Endometrium (tissue), 2 donors: ENCODE results near the gene GSC2.

Source experiments
- FAIRE-seq: peaks from 2 replicates; lab custom pipeline; 2012; peaks lifted over from hg19 to GRCh38; lab: Jason Lieb, UNC
- donor health status: control.
- donor health status: control.

GSC2 gene

DNA sequence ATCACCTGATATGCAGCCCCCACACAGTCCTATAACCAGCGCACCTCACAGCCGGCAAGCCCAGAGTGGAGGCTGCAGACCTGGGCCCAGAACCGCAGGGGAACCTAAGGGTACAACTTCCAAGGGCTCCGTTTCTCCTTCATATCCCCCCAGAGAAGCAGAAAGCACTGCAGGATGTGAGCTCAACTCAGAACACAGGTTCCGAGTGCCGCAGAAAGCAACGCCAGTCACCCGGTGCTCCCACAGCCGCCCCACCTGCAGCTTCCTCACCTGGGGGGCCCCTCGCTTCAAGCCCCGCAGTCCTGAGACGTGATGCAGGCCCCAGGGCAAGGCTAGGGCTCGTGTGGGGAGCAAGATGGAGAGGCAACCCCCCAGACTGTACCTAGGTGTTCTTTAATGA, 16.5 kb downstream of the GSC2 start:
- no peak for FAIRE-seq

DNA sequence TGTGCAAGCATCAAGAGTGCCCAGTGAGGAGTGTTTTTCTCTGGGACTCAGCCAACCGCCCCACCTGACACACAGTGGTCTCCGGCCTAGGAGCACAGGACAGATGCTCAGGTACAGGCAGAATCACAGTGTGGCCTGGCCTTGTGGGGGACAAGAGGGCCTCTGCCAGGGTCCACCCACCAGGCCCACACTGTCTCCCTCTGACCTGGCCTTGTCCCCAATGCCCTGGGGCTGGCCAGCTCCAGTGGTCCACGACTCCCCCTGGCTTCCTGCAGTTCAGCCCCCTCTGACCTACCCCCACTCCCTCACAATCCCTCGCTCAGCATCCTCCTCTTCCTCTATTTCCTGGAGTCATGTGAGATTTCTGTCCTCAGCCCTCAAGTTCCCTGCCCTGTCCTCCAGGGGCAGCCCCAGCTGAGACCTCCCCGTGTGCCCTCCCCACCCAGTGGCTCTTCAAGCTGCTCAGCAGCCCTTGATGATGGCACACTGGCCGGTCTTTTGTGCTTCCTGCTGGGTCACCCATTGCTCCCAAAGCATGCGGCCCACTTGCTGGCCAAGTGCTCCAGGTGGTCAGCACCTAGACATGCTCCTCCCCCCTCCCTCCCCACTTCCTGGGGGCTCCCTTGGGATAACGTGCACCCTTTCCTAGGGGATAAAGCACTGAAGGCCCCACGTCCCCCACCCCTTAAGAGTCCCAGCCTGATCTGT, 17.2 kb downstream of the GSC2 start:
- no peak for FAIRE-seq

- FAIRE-seq, result no peak
Measured at GRCh38 chr22:19132153-19132552, 17.9 kb downstream of the GSC2 start.

GRCh38 chr22:19131685-19132015, 18.4 kb downstream of the GSC2 start:
- no peak for FAIRE-seq

DNA sequence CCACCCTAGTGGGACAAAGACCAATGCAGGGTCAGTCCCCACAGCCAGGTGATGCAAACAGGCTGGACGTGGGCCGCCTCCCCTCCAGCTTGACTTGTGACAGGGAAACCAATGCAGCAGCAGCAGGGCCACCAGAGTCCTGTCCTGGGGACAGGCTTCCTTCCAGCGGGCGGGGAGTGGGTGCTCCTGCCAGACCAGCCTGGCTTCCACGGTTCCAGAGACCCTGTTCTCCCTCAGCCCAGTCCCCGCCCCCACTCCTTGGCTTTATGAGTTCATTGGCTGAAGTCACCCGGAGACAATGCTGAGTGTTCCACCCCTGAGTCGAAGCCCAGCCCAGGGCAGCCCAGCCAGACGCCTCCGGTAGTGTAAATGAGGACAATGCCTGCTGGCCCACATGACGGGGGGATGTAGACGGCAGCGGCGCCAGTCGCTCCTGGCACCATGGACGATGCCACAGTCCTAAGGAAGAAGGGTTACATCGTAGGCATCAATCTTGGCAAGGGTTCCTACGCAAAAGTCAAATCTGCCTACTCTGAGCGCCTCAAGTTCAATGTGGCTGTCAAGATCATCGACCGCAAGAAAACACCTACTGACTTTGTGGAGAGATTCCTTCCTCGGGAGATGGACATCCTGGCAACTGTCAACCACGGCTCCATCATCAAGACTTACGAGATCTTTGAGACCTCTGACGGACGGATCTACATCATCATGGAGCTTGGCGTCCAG, 19.0 kb downstream of the GSC2 start, which contains the start of gene TSSK2:
Gene TSSK2 (plus strand): TSS at position 350 of the 726 bp plus-strand sequence. CDS start 92 bp downstream, at position 442.
- FAIRE-seq, result no peak

- no peak for FAIRE-seq
Measured at GRCh38 chr22:19129871-19130270, 20.2 kb downstream of the GSC2 start.

- FAIRE-seq, result no peak
Measured at GRCh38 chr22:19128946-19129727, 21.0 kb downstream of the GSC2 start.

GRCh38 chr22:19128009-19128401, 22.1 kb downstream of the GSC2 start:
- no peak for FAIRE-seq

GRCh38 chr22:19127329-19128008, 22.6 kb downstream of the GSC2 start:
- FAIRE-seq, result no peak

GRCh38 chr22:19126309-19127273, 23.5 kb downstream of the GSC2 start:
- no peak for FAIRE-seq

GRCh38 chr22:19125474-19126308, 24.4 kb downstream of the GSC2 start:
- FAIRE-seq, result no peak

GRCh38 chr22:19125011-19125410, 25.1 kb downstream of the GSC2 start:
- no peak for FAIRE-seq

GRCh38 chr22:19124377-19124776, 25.7 kb downstream of the GSC2 start:
- FAIRE-seq, result no peak

DNA sequence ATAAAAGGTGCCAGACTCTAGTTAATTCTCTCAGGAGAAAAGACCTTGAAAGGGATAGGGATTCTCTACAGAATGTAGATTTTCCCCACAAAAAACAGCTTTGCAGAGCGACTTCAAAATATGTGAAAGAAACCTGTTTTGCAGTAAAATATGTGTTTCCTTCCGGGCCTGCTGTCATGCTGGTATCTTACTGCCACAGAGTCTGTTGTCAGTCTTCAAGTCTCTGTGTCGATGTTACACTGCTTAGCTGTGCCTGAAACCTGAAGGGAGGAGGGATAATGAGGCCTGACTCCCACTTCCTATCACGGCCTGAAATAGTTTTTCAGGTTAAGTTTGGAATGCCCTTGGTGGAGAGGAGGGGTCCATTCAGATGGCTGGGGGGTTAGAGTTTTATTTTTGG, 26.2 kb downstream of the GSC2 start:
- no peak for FAIRE-seq

- FAIRE-seq, result no peak
Measured at GRCh38 chr22:19122752-19123492, 27.2 kb downstream of the GSC2 start.

- no peak for FAIRE-seq
Measured at GRCh38 chr22:19122143-19122751, 27.8 kb downstream of the GSC2 start, which contains the start of gene DGCR2. DGCR2 (minus strand) TSS chr22:19122412; CDS start chr22:19122206, 206 bp downstream.

GRCh38 chr22:19121631-19122142, 28.4 kb downstream of the GSC2 start:
- no peak for FAIRE-seq

DNA sequence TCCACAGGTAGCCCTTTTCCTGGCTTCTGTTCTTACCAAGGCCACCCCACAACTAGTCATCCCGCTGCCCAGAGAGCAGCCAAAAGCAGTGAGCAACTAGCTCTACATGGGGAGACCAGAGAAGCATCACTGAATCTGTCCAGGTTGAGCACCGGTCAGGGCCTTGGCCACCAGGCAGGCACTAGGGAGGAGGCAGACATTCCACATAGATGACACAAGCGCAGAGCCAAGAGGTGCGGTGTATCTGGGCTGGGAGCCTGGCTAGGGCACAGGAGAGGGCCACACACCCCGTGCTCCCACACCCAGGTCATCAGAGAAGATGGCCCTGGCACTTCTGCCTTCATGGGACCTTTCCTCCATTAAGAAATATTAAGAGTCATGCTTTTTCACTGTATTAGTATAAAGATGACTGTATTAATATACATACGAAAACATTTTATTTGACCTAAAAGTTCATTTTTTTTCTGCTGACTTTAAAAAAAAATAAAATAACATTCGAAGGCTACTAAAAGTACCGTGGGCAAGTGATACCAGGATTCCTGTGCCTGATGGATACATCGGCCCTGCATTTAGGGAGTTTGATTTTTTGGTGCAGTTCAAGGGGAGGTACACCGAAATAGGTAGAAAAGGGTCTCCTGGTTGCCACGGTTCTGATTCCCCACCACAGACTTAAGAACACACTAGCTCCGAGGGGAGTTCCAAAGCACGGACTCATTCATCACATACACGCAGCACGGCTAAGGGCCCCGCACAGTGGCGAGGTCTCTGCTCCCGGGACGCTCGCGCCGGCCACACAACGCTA, 29.1 kb downstream of the GSC2 start:
- FAIRE-seq, result no peak
